T-helper 2 cell treated with Interferon-gamma antibody and Interleukin-4, amounts not matched to agents 100 ng/mL and 5 ng/mL, for 36 hours (primary cell): ENCODE measurements around the gene RPS27A. TPM values are rescaled to one million over a fixed set of nuclear protein-coding genes. Genes with fewer than 3 reads are reported as not detected.
"Not testable (repeated sequence)": the region's sequence is repeated elsewhere in the genome, so short reads cannot be mapped to it uniquely, and the experiment has no call there.

Experiments used
- intact Hi-C: fragments of 100-400 bp; cut with micrococcal nuclease; formaldehyde crosslinking; loops from one replicate; pipeline ENCODE4 v1.15.1; 2023
- total RNA-seq: library from RNA; stranded (reverse); gene quantifications from 2 replicates; pipeline ENCODE4 v1.2.3, GENCODE V29; 2022

The RPS27A gene
- total RNA-seq, 1 donor from 2014 or later: 932 TPM

- intact Hi-C loops: no loop called here
Measured at GRCh38 chr2:55236992-55237543, 4.6 kb downstream of the RPS27A start.

DNA sequence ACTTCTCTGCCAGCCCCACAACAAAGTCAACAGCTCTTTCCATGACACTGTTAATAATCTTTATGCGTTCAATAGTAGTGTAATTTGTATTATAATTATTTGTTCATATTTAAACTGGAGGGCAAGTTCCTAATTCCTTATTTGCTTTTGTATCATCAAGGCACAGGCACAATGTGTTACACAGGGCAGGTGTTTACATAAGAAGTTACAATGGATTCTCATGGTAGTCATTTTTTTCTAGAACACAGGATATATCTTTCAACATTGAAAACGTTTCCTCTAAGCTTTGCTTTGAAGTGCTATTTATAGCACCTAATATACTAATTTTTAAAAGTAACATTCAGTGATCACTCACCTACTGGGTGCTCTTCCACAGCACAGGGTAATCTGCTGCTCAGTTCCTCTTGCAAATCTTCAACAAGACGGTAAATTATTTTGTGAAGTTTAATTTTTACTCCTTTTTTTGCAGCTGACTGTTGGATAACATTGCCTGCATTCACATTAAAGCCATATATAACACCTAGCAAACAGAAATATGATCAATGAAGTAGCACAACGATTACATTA, 7.3 kb downstream of the RPS27A start:
- intact Hi-C loops: no loop called here

DNA sequence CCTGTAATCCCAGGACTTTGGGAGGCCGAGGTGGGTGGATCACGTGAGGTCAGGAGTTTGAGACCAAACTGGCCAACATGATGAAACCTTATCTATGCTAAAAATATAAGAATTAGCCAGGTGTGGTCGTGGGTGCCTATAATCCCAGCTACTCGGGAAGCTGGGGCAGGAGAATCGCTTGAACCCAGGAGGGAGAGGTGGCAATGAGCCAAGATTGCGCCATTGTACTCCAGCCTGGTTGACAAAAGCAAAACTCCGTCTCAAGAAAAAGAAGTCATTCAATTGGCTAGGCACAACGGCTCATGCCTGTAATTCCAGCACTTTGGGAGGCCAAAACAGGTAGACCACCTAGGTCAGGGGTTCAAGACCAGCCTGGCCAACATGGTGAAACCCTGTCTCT, 9.1 kb downstream of the RPS27A start:
- intact Hi-C loops: not testable (repeated sequence)

GRCh38 chr2:55242617-55243016, 10.1 kb downstream of the RPS27A start:
- intact Hi-C loops: no loop called here

DNA sequence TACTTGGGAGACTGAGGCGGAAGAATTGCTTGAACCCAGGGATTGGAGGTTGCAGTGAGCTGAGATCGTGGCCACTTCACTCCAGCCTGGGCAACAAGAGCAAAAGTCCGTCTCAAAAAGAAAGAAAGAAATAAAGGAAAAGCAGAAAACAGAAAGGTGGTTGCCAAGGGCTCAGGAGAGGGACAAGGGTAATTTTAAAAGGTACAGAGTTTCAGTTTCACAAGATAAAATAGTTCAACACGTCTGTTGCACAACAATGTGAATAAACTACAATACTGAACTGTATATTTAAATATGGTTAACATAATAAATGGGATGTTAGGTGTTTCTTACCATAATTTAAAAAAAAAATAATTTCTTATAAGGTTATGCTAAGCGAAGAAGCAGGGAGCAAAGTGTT, 12.9 kb downstream of the RPS27A start:
- intact Hi-C loops: no loop called here

GRCh38 chr2:55247025-55247424, 14.5 kb downstream of the RPS27A start:
- intact Hi-C loops: no loop called here

DNA sequence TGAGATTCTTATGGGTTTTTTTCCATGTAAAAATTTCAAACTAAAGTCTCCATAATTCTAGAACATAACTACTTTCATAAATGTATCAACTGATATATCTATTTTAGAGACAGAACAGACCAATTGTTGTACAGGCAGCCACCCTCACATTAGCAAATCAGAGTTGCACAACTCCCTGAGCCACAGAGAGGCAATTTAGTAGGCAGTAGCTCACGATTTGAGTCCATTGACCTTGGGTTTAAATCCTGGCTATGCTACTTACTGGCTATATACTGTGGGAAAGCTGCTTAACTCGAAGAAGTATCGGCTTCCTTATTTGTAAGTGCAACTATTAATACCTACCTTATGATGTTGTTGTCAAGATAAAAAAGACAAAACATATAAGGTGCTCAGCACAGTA, 20.3 kb downstream of the RPS27A start:
- intact Hi-C loops: no loop called here

DNA sequence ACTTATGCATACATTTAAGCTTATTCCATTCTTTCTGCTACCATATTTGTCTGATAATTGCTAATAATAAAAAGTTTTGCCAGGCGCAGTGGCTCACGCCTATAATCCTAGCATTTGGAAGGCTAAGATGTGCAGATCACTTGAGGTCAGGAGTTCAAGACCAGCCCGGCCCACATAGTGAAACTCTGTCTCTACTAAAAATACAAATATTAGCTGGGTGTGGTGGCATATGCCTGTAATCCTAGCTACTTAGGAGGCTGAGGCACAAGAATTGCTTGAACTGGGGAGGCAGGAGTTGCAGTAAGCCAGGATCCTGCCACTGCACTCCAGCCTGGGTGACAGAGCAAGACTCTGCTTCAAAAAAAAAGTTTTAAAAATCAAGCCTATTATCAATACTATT, 27.1 kb downstream of the RPS27A start:
- intact Hi-C loops: not testable (repeated sequence)

DNA sequence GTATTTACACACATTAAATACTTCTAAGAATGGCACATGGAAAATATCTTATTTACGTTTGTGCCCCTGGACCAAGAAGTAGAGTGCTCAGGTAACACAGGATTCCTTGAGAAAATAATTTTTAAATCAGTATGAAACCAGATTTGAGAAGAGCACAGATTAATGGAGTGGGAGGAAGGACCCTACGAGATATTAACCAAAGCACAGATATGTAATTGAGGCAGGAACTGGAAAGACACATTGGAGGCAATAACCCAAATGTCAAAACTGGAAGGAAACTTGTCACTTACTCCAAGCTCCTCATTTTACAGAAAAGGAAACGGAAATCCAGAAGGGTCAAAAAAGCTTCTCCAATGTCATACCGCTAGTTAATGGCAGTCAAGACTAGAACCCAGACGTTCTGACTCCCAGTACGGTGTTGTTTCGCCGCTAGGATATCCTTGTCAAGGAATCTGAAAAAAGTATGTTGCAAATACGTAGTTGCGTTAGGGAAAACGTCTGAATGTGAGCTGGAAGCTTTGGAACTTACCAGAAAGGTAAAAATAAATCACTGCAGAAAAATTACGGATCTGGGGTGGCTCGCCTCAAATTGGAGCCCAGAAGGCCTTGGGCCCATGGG, 35.9 kb downstream of the RPS27A start:
- intact Hi-C loops: no loop called here

GRCh38 chr2:55268907-55269644, 36.6 kb downstream of the RPS27A start, which contains the start of gene MTIF2:
MTIF2 (minus strand) TSS chr2:55269231; CDS start chr2:55263858, 5,373 bp downstream.
- intact Hi-C loops: loop anchor here (1.0 kb wide), 4 partner anchors 13 to 348 kb away; partner anchors contain the start of genes CFAP36, CLHC1, PPP4R3B and RPS27A

DNA sequence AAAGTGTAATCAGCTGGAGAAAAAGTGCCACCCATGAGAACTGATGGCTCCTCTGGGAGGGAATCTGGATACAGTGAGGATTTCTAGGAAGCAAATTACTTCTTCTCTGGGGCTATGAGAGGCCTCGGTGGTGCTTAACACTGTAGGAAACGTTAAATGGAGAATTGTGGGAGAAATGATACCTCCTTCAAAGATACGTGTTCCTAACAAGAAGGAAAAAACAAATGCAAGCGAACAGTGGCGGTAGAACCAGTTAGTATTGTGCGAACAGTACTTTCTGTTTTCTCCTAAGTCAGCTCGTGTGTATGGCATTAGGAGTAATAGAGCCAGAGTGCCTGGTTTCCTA, 37.1 kb downstream of the RPS27A start:
- intact Hi-C loops: loop anchor here (1.0 kb wide), 4 partner anchors 13 to 348 kb away; partner anchors contain the start of genes CFAP36, CLHC1, PPP4R3B and RPS27A

DNA sequence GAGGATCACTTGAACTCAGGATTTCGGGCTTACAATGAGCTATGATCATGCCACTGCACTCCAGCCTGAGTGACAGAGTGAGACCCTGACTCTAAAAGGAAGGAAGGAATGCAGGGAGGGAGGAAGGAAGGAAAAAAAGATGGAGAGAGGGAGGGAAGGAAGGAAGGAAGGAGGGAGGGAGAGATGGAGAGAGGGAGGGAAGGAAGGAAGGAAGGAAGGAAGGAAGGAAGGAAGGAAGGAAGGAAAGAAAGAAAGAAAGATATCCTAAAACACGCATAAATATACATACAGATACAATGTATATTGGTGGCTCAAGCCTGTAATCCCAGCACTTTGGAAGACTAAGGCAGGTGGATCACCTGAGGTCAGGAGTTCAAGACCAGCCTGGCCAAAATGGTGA, 41.9 kb downstream of the RPS27A start:
- intact Hi-C loops: not testable (repeated sequence)

DNA sequence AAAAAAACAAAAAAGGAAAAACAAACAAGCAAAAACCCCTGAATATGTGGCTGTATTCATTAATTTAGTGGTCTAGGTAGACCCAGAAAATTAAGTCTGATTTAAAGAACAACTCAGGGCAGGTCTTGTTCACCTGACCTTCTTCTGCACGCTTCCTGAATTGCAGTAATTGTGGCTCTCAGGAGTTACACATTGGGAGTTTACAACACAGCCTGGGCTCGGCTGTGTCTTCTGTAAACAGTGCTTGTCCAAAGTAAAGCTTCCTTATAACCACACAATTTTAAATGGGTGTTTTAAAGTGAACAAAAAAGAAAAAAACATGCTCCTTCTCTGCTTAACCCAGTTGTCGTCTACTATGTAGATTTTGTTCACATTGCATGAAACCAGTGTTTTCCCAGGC, 44.8 kb downstream of the RPS27A start:
- intact Hi-C loops: no loop called here

GRCh38 chr2:55279214-55279835, 46.8 kb downstream of the RPS27A start:
- intact Hi-C loops: not testable (repeated sequence)

DNA sequence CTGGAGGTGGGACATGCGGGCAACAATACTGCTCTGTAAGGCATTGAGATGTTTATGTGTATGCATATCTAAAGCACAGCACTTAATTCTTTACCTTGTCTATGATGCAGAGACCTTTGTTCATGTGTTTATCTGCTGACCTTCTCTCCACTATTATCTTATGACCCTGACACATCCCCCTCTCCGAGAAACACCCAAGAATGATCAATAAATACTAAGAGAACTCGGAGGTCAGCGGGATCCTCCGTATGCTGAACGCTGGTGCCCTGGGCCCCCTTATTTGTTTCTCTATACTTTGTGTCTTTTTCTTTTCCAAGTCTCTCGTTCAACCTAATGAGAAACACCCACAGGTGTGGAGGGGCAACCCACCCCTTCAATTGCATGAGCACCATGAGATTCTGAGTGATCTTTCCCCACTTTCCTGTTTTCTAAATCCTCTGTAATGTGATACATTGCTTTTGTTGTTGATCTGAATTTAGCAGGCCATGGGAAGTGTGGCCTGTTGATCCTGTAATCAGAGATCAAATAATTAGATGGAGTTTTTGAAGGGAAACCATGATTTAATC, 47.5 kb downstream of the RPS27A start:
- intact Hi-C loops: loop anchor here (5.0 to 10.0 kb wide), 3 partner anchors 137 to 415 kb away; partner anchors contain the start of genes CCDC88A, PNPT1 and PPP4R3B

DNA sequence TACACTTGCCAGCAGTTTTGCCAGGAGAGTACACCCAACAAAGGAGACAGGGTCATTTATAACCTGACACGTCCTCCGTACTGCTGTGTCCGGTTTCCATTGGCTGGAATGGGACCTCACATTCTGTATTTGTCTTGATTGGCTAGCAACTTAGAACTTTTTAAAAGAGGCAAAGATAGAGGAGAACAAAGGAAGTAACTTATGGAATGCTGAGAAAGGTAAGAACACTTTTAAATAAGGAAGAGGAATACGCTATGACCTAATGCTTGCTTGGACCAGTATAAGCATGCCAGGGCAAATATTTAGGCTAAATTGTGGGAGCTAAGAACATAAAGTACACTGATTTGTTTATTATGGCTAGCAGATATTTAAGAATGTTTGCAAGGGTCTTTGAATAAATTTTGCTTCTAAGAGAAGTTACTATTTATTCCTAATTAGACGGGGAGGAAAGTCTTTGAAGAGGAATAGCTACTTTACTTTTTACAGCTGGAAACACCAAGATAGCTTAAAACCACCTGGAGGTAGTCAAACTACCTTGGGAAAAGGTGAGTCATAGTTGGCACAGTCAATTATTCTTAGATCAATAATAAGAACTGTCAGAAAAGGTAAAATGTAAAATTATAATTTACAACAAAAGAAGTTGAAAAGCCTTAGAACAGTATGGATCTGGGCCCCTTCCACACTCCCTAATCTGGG, 48.5 kb downstream of the RPS27A start:
- intact Hi-C loops: loop anchor here (5.0 to 10.0 kb wide), 3 partner anchors 136 to 414 kb away; partner anchors contain the start of genes CCDC88A, PNPT1 and PPP4R3B

GRCh38 chr2:55282110-55282917, 49.8 kb downstream of the RPS27A start:
- intact Hi-C loops: loop anchor here (1.0 to 10.0 kb wide), 6 partner anchors 13 to 412 kb away; partner anchors contain the start of genes CCDC88A, CLHC1, MTIF2 and PNPT1

DNA sequence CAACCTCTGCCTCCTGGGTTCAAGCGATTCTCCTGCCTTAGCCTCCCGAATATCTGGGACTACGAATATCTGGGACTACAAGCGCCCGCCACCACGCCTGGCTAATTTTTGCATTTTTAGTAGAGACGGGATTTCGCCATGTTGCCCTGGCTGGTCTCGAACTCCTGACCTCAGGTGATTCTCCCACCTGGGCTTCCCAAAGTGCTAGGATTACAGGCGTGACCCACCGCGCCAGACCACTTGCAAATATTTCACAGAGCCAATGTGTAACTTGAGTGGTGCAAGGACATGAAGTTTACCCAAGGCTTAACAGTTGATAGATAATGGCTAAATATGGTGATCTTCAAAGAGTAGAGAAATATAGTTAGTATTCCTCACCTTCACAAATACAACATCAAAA, 50.6 kb downstream of the RPS27A start:
- intact Hi-C loops: loop anchor here (5.0 to 10.0 kb wide), 3 partner anchors 134 to 412 kb away; partner anchors contain the start of genes CCDC88A, PNPT1 and PPP4R3B
